A172 (cell line): ENCODE results near the gene THADA. TPM values are rescaled to one million over a fixed set of nuclear protein-coding genes. Genes with fewer than 3 reads are reported as not detected.

Experiments
- DNase-seq: peaks from one replicate; pipeline ENCODE4 v3.0.0-alpha.2; 2015; ENCODE audit warnings: low spot score
- total RNA-seq: library from RNA; depleted of rRNA; stranded (reverse); fragments of >200 nt; shearing (Covaris generic); gene quantifications from 2 replicates; pipeline ENCODE4 v1.2.3, GENCODE V29; 2014

Gene THADA
- total RNA-seq, 1 experiment from 2014 or later, result 19.7 TPM

- DNase-seq, result no peak
Measured at GRCh38 chr2:43250015-43250414, 345.8 kb downstream of the THADA start.

GRCh38 chr2:43248621-43249020 is 347.2 kb downstream of the THADA start:
- DNase-seq, result no peak

- no peak for DNase-seq
Measured at GRCh38 chr2:43246641-43247040, 349.2 kb downstream of the THADA start.

GRCh38 chr2:43241558-43241957 is 354.3 kb downstream of the THADA start:
- DNase-seq, result no peak

GRCh38 chr2:43240766-43241150 is 355.1 kb downstream of the THADA start:
- no peak for DNase-seq

GRCh38 chr2:43239981-43240765 is 355.7 kb downstream of the THADA start:
- no peak for DNase-seq

- DNase-seq, result no peak
Measured at GRCh38 chr2:43238813-43239212, 357.0 kb downstream of the THADA start.

- no peak for DNase-seq
Measured at GRCh38 chr2:43238176-43238575, 357.7 kb downstream of the THADA start.

GRCh38 chr2:43233218-43234212 is 362.3 kb downstream of the THADA start:
- DNase-seq, result no peak

GRCh38 chr2:43230951-43231827 is 364.6 kb downstream of the THADA start:
- no peak for DNase-seq

GRCh38 chr2:43230351-43230885 is 365.4 kb downstream of the THADA start:
- no peak for DNase-seq

GRCh38 chr2:43228756-43229659 is 366.8 kb downstream of the THADA start:
- no peak for DNase-seq

GRCh38 chr2:43228321-43228751 is 367.5 kb downstream of the THADA start:
- DNase-seq, result no peak

GRCh38 chr2:43227830-43228281 is 368.0 kb downstream of the THADA start:
- DNase-seq, result no peak

GRCh38 chr2:43226955-43227829 is 368.6 kb downstream of the THADA start:
- peak; percentile 72 for DNase-seq

GRCh38 chr2:43226558-43226954 is 369.3 kb downstream of the THADA start, which contains the start of gene ZFP36L2:
TSS of gene ZFP36L2 (minus strand) at chr2:43226606. CDS start at chr2:43226315, 291 bp downstream.
- DNase-seq, result peak; percentile 87

- peak; percentile 42 for DNase-seq
Measured at GRCh38 chr2:43225788-43226557, 369.9 kb downstream of the THADA start.

GRCh38 chr2:43225093-43225787 is 370.6 kb downstream of the THADA start:
- DNase-seq, result no peak
